Measurements from ENCODE around the gene PRTFDC1. TPM values are rescaled to one million over a fixed set of nuclear protein-coding genes. Genes with fewer than 3 reads are reported as not detected.

The PRTFDC1 gene
- total RNA-seq, 4 donors from 2014 or later: 3.4 to 20.6 (median 13.9) TPM

GRCh38 chr10:24821986-24822385 is 130.4 kb downstream of the PRTFDC1 start:
- Histone ChIP-seq H3K36me3 (no peaks in the 10 kb centered on the region), H3K27me3 (no peaks in the 10 kb centered on the region), H3K4me3 (no peak overlapping the region), H3K27ac (no peak overlapping the region), H3K9me3 (no peaks in the 10 kb centered on the region), H3K4me1 (peaks cover 0 to 7% (median 0%) of the 10 kb centered on the region in 4 donors)
- no peak for TF ChIP-seq CTCF (IDR thresholded peaks at IDR 0.05)
- no peak for TF ChIP-seq POLR2A (IDR thresholded peaks at IDR 0.05)
- DNase-seq: peak in 1 of 3 donors; percentile 59

GRCh38 chr10:24816868-24817396 is 135.5 kb downstream of the PRTFDC1 start:
- TF ChIP-seq POLR2A (IDR thresholded peaks at IDR 0.05) (no peak), CTCF (IDR thresholded peaks at IDR 0.05) (no peak)
- no peaks in the 10 kb centered on the region for H3K9me3 ChIP-seq
- H3K27ac ChIP-seq: no peak overlapping the region
- no peaks in the 10 kb centered on the region for H3K36me3 ChIP-seq
- no peak for DNase-seq
- H3K4me1 ChIP-seq: no peaks in the 10 kb centered on the region
- H3K27me3 ChIP-seq: no peaks in the 10 kb centered on the region
- H3K4me3 ChIP-seq: no peak overlapping the region

DNA sequence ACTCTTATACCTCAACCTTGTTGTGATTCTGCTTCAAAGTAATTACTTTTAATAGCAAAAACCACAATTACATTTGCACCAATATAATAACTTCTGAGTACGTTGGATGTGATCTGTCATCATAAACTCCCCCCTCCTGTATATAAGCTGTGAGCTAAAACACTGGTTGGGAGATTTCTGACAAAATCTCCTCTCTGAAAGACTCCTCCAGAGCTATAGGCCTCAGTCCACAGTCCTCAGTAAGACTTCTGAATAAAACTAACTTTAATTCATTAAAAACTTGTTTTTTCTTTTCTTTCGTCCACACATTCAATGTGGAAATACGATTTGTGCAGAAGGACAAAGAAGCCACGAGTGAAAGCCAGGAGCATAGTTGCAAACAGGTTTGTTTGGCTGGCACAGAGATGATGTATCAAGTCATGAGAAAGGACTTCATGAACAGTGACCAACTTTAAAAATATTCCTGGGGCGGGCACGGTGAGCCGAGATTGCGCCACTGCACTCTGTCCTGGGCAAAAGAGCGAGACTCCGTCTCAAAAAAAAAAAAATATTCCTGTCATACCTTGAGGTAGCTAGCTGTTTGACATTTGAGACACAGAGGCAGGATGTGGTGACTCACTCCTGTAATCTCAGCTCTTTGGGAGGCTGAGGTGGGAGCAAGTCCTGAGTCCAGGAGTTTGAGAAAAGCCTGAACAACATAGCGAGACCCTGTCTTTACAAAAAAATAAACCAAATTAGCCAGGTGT is 137.7 kb downstream of the PRTFDC1 start:
- no peaks in the 10 kb centered on the region for H3K9me3 ChIP-seq
- H3K4me1 ChIP-seq: no peaks in the 10 kb centered on the region
- no peak overlapping the region for H3K27ac ChIP-seq
- H3K36me3 ChIP-seq: no peaks in the 10 kb centered on the region
- TF ChIP-seq POLR2A (IDR thresholded peaks at IDR 0.05) (no peak), CTCF (IDR thresholded peaks at IDR 0.05) (no peak)
- no peaks in the 10 kb centered on the region for H3K27me3 ChIP-seq
- no peak for DNase-seq
- no peak overlapping the region for H3K4me3 ChIP-seq

- no peak overlapping the region for H3K4me3 ChIP-seq
- no peak for DNase-seq
- H3K9me3 ChIP-seq: no peaks in the 10 kb centered on the region
- H3K27me3 ChIP-seq: no peaks in the 10 kb centered on the region
- H3K36me3 ChIP-seq: no peaks in the 10 kb centered on the region
- TF ChIP-seq POLR2A (IDR thresholded peaks at IDR 0.05) (no peak), CTCF (IDR thresholded peaks at IDR 0.05) (no peak)
- no peak overlapping the region for H3K27ac ChIP-seq
- H3K4me1 ChIP-seq: no peaks in the 10 kb centered on the region
These were observed 138.6 kb downstream of the PRTFDC1 start for GRCh38 chr10:24813856-24814255.

GRCh38 chr10:24806262-24806661 is 146.1 kb downstream of the PRTFDC1 start:
- TF ChIP-seq POLR2A (IDR thresholded peaks at IDR 0.05) (no peak), CTCF (IDR thresholded peaks at IDR 0.05) (no peak)
- DNase-seq: no peak
- no peak overlapping the region for H3K4me3 ChIP-seq
- no peaks in the 10 kb centered on the region for H3K36me3 ChIP-seq
- no peaks in the 10 kb centered on the region for H3K9me3 ChIP-seq
- H3K4me1 ChIP-seq: no peaks in the 10 kb centered on the region
- no peak overlapping the region for H3K27ac ChIP-seq
- no peaks in the 10 kb centered on the region for H3K27me3 ChIP-seq
